H1 (cell line): ENCODE results near the gene KCNH5. TPM values are rescaled to one million over a fixed set of nuclear protein-coding genes. Genes with fewer than 3 reads are reported as not detected.

Source experiments
- CTCF ChIA-PET: fragments of 300-600 bp; sonication (Branson Sonifier 250); formaldehyde crosslinking; loops from one replicate; lab custom pipeline; 2021; ENCODE audit not compliant: partially characterized antibody; lab: Charles Lee
- POLR2A ChIA-PET: fragments of 300-600 bp; sonication (Branson Sonifier 250); formaldehyde crosslinking; loops from one replicate; lab custom pipeline; 2021; ENCODE audit warnings: inconsistent platforms; ENCODE audit not compliant: partially characterized antibody; lab: Charles Lee
- DNase-seq, 2 experiments: peaks; one replicate each; pipeline versions ENCODE4 v3.0.0 to v3.0.0-alpha.2; 2010 to 2022; ENCODE audit warnings: low spot score in 2 of 2, low read depth in 1 of 2, mixed read lengths in 1 of 2
- FAIRE-seq: peaks from 2 replicates; lab custom pipeline; 2011; peaks lifted over from hg19 to GRCh38; lab: Jason Lieb, UNC
- H2AFZ ChIP-seq: 2 replicates; pipeline ENCODE4 v1.8.1; 2012; ENCODE audit warnings: low read length, inconsistent platforms
- H2AK5ac ChIP-seq: 2 replicates; pipeline ENCODE4 v1.6.1; 2013; ENCODE audit warnings: low read depth, low read length
- H2BK120ac ChIP-seq: replicated peaks from 2 replicates; pipeline ENCODE3; 2013; ENCODE audit warnings: low read depth, low read length, inconsistent platforms
- H2BK12ac ChIP-seq: 2 replicates; pipeline ENCODE4 v1.6.1; 2013; ENCODE audit warnings: low read depth, low read length
- H2BK15ac ChIP-seq: 2 replicates; pipeline ENCODE4 v1.6.1; 2013; ENCODE audit warnings: low read length
- H2BK20ac ChIP-seq: 2 replicates; pipeline ENCODE4 v1.6.1; 2013; ENCODE audit warnings: low read length
- H2BK5ac ChIP-seq: 2 replicates; pipeline ENCODE4 v1.6.1; 2013; ENCODE audit warnings: low read depth, low read length
- H3K14ac ChIP-seq: 2 replicates; pipeline ENCODE4 v1.6.1; 2013; ENCODE audit warnings: inconsistent platforms; ENCODE audit not compliant: insufficient read length
- H3K18ac ChIP-seq: 2 replicates; pipeline ENCODE4 v1.6.1; 2013; ENCODE audit warnings: low read length; ENCODE audit errors: extremely low read depth
- H3K23ac ChIP-seq: 2 replicates; pipeline ENCODE4 v1.6.1; 2013; ENCODE audit warnings: inconsistent platforms; ENCODE audit not compliant: insufficient read length
- H3K23me2 ChIP-seq: 2 replicates; pipeline ENCODE4 v1.6.1; 2013; ENCODE audit warnings: low read depth, low read length
- H3K27ac ChIP-seq: 2 replicates; pipeline ENCODE4 v1.6.1; 2011; ENCODE audit warnings: low read depth, low read length, inconsistent platforms
- H3K27me3 ChIP-seq, 4 experiments: replicated peaks in 1 of 4; 1 replicate in 1 of 4; 2 replicates in 3 of 4; pipeline versions ENCODE4 v1.6.1 to v1.8.1; 2011 to 2013; ENCODE audit warnings: low read length in 3 of 4, mild to moderate bottlenecking in 3 of 4, inconsistent platforms in 2 of 4, mixed read lengths in 2 of 4, moderate library complexity in 1 of 4; ENCODE audit not compliant: control insufficient read depth in 3 of 4, insufficient read depth in 3 of 4; ENCODE audit errors: extremely low read depth in 1 of 4
- H3K36me3 ChIP-seq, 4 experiments: 2 replicates each; pipeline versions ENCODE4 v1.6.1 to v1.8.1; 2011 to 2013; ENCODE audit warnings: mild to moderate bottlenecking in 4 of 4, low read length in 3 of 4, moderate library complexity in 2 of 4, control low read depth in 1 of 4, inconsistent platforms in 1 of 4; ENCODE audit not compliant: insufficient read depth in 4 of 4, control insufficient read depth in 2 of 4
- H3K4ac ChIP-seq: replicated peaks from 2 replicates; pipeline ENCODE3; 2013; ENCODE audit warnings: low read length, low read depth, mixed read lengths, inconsistent platforms; ENCODE audit not compliant: insufficient read length
- H3K4me1 ChIP-seq, 4 experiments: replicated peaks in 1 of 4; 1 replicate in 1 of 4; 2 replicates in 3 of 4; pipeline versions ENCODE4 v1.6.1 to v1.8.1; 2011 to 2013; ENCODE audit warnings: low read length in 3 of 4, inconsistent platforms in 2 of 4, mixed read lengths in 1 of 4; ENCODE audit not compliant: insufficient read depth in 4 of 4, control insufficient read depth in 3 of 4
- H3K4me2 ChIP-seq, 2 experiments: 2 replicates each; pipeline versions ENCODE4 v1.6.1 to v1.8.1; 2011 to 2013; ENCODE audit warnings: low read depth in 2 of 2, low read length in 2 of 2, control low read depth in 1 of 2, inconsistent platforms in 1 of 2, mild to moderate bottlenecking in 1 of 2; ENCODE audit not compliant: insufficient read depth in 1 of 2
- H3K4me3 ChIP-seq, 4 experiments: fragments of 200-600, 300-600 bp in 1 of 4; sonication (generic), shearing (Covaris generic), sonication (Bioruptor Twin) in 1 of 4; 2 replicates each; pipeline versions ENCODE4 v1.5.1 to v1.8.1; 2011 to 2016; ENCODE audit warnings: low read length in 4 of 4, low read depth in 3 of 4, control low read depth in 2 of 4, inconsistent platforms in 2 of 4, mild to moderate bottlenecking in 2 of 4, mixed read lengths in 1 of 4, moderate library complexity in 1 of 4; ENCODE audit not compliant: insufficient read depth in 2 of 4; ENCODE audit errors: extremely low read depth in 1 of 4
- H3K56ac ChIP-seq: replicated peaks from 2 replicates; pipeline ENCODE3; 2013; ENCODE audit warnings: low read depth, mild to moderate bottlenecking, mixed read lengths, low read length, inconsistent platforms; ENCODE audit not compliant: insufficient read length
- H3K79me1 ChIP-seq: 2 replicates; pipeline ENCODE4 v1.6.1; 2013; ENCODE audit warnings: low read depth, low read length, control low read depth
- H3K79me2 ChIP-seq, 2 experiments: 2 replicates each; pipeline versions ENCODE4 v1.6.1 to v1.8.1; 2012 to 2013; ENCODE audit warnings: low read length in 2 of 2, mild to moderate bottlenecking in 2 of 2, inconsistent platforms in 1 of 2; ENCODE audit not compliant: insufficient read depth in 2 of 2, control insufficient read depth in 1 of 2
- H3K9ac ChIP-seq, 4 experiments: replicated peaks in 1 of 4; 1 replicate in 1 of 4; 2 replicates in 3 of 4; pipeline versions ENCODE4 v1.6.1 to v1.8.1; 2011 to 2013; ENCODE audit warnings: low read depth in 3 of 4, low read length in 3 of 4, control low read depth in 2 of 4, mild to moderate bottlenecking in 2 of 4, moderate library complexity in 2 of 4, inconsistent platforms in 1 of 4; ENCODE audit errors: extremely low read depth in 1 of 4
- H3K9me3 ChIP-seq, 2 experiments: 2 replicates each; pipeline versions ENCODE4 v1.6.1 to v1.8.1; 2012 to 2013; ENCODE audit warnings: mild to moderate bottlenecking in 2 of 2, moderate library complexity in 2 of 2, control low read depth in 1 of 2, inconsistent platforms in 1 of 2, low read depth in 1 of 2, low read length in 1 of 2, mixed read lengths in 1 of 2; ENCODE audit not compliant: insufficient read depth in 2 of 2
- H4K20me1 ChIP-seq, 2 experiments: replicated peaks in 1 of 2; 2 replicates each; pipeline versions ENCODE3 to v1.8.1; 2011 to 2013; ENCODE audit warnings: inconsistent platforms in 2 of 2, low read length in 2 of 2, mild to moderate bottlenecking in 1 of 2; ENCODE audit not compliant: insufficient read depth in 2 of 2, control insufficient read depth in 1 of 2
- H4K5ac ChIP-seq: 2 replicates; pipeline ENCODE4 v1.6.1; 2013; ENCODE audit warnings: low read length, low read depth, mixed read lengths, inconsistent platforms; ENCODE audit not compliant: insufficient read length
- H4K8ac ChIP-seq: 2 replicates; pipeline ENCODE4 v1.8.0; 2013; ENCODE audit warnings: mild to moderate bottlenecking, moderate library complexity, low read length, inconsistent platforms; ENCODE audit not compliant: insufficient read depth; ENCODE audit errors: extremely low read depth
- H4K91ac ChIP-seq: replicated peaks from 2 replicates; pipeline ENCODE3; 2013; ENCODE audit warnings: low read length, mixed read lengths, inconsistent platforms; ENCODE audit not compliant: insufficient read length
- ATF2 ChIP-seq: IDR thresholded peaks from 2 replicates; pipeline ENCODE4 v1.6.1; 2012; ENCODE audit warnings: low read length, inconsistent platforms
- BRCA1 ChIP-seq: IDR thresholded peaks from 2 replicates; pipeline ENCODE4 v1.6.1; 2012; ENCODE audit warnings: low read depth, low read length, improper control_type of control experiment
- CHD2 ChIP-seq: IDR thresholded peaks from 2 replicates; pipeline ENCODE4 v1.6.1; 2012; ENCODE audit warnings: low read length, improper control_type of control experiment
- EP300 ChIP-seq, 2 experiments: IDR thresholded peaks; 1 replicate in 1 of 2; 2 replicates in 1 of 2; pipeline ENCODE4 v1.6.1; 2011 to 2012; ENCODE audit warnings: low read depth in 2 of 2, low read length in 2 of 2, mild to moderate bottlenecking in 2 of 2, borderline replicate concordance in 1 of 2, inconsistent platforms in 1 of 2, moderate library complexity in 1 of 2
- GTF2F1 ChIP-seq: IDR thresholded peaks from 2 replicates; pipeline ENCODE4 v1.6.1; 2012; ENCODE audit warnings: low read depth, low read length, improper control_type of control experiment, borderline replicate concordance
- NANOG ChIP-seq: IDR thresholded peaks from 2 replicates; pipeline ENCODE4 v1.6.1; 2011; ENCODE audit warnings: low read length, low read depth, mild to moderate bottlenecking, inconsistent platforms; ENCODE audit not compliant: insufficient read depth, poor library complexity, severe bottlenecking
- POU5F1 ChIP-seq: IDR thresholded peaks from 2 replicates; pipeline ENCODE4 v1.6.1; 2011; ENCODE audit warnings: low read depth, mild to moderate bottlenecking, low read length, moderate library complexity
- RBBP5 ChIP-seq: IDR thresholded peaks from 2 replicates; pipeline ENCODE4 v1.7.1; 2012; ENCODE audit warnings: low read depth, mild to moderate bottlenecking, inconsistent platforms, low read length, moderate library complexity, borderline replicate concordance
- WGBS, 2 experiments: shearing (Covaris generic) in 1 of 2; methylation state at CpG; one replicate each; pipeline versions ENCODE4 v1.1.6 to v1.1.7; 2013 to 2015; ENCODE audit warnings: low lambda C conversion rate in 2 of 2, mixed read lengths in 2 of 2, inconsistent platforms in 1 of 2, low coverage in 1 of 2, missing lambda C conversion rate in 1 of 2; ENCODE audit not compliant: insufficient replicate concordance in 2 of 2, insufficient coverage in 1 of 2, insufficient read length in 1 of 2; ENCODE audit errors: extremely low coverage in 1 of 2, missing lambda C conversion rate in 1 of 2; 5-methylcytosine and 5-hydroxymethylcytosine counted together
- polyA plus RNA-seq, 7 experiments: library from polyadenylated mRNA; depleted of rRNA in 3 of 7; stranded (reverse) in 5 of 7; unstranded in 2 of 7; fragments of >200 nt in 5 of 7; fragments of 200-250 nt in 2 of 7; gene quantifications; 1 replicate in 5 of 7; 2 replicates in 1 of 7; 4 replicates in 1 of 7; pipeline versions ENCODE4 v1.2.1 to v1.2.3, GENCODE V29; 2011 to 2013; ENCODE audit warnings: missing spikeins in 2 of 7, mixed read lengths in 2 of 7
- total RNA-seq: library from RNA; stranded (reverse); fragmentation: NEBNext Ultra II Directional; extraction: Animal tissue kit (Norgen Biotek cat#: 25700); gene quantifications from 2 replicates; pipeline ENCODE4 v1.2.1, GENCODE V29; 2021
- TF ChIP-seq, protein P1 (sequence below), 3 experiments: IDR thresholded peaks; 1 replicate in 2 of 3; 2 replicates in 1 of 3; pipeline versions ENCODE4 v1.5.1 to v1.6.1; 2011; ENCODE audit warnings: low read length in 3 of 3, mild to moderate bottlenecking in 3 of 3, inconsistent platforms in 2 of 3, low read depth in 1 of 3, moderate library complexity in 1 of 3; ENCODE audit not compliant: insufficient read depth in 1 of 3; ENCODE audit errors: control extremely low read depth in 1 of 3

KCNH5 gene
- total and polyA plus RNA-seq, 2 of the 8 experiments (the other 6 are each of a cell fraction or from before 2014, with no cell fraction given), result 0.24 to 0.50 TPM

DNA sequence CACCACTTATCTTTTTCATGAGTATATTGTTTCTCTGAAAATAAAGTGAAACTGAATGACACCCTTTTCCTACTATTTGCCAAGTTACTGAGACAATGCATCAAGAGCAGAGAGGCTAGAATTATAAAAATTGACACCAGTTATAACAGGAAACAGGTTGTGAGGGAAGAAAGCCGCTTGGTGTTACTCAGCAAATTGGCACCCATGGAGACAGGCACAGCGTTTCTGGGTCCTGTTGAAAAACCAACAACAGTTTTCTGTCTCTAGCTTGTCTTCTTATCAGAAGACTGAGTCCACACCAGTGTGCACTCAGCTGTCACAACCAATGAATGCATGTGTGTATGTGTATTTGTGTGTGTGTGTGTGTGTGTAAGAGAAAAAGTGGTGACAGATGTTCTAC, 267.7 kb downstream of the KCNH5 start:
- POLR2A ChIA-PET, result no interaction called here
- TF ChIP-seq CHD2 (no peak), BRCA1 (no peak), EP300 (IDR thresholded peaks at IDR 0.05; ENCODE audit: borderline replicate concordance in 1 of 2, low read depth in 2 of 2, low read length in 2 of 2) (no peak), POU5F1 (no peak), ATF2 (no peak), NANOG (no peak), RBBP5 (no peak), GTF2F1 (no peak)
- TF ChIP-seq, protein P1, sequence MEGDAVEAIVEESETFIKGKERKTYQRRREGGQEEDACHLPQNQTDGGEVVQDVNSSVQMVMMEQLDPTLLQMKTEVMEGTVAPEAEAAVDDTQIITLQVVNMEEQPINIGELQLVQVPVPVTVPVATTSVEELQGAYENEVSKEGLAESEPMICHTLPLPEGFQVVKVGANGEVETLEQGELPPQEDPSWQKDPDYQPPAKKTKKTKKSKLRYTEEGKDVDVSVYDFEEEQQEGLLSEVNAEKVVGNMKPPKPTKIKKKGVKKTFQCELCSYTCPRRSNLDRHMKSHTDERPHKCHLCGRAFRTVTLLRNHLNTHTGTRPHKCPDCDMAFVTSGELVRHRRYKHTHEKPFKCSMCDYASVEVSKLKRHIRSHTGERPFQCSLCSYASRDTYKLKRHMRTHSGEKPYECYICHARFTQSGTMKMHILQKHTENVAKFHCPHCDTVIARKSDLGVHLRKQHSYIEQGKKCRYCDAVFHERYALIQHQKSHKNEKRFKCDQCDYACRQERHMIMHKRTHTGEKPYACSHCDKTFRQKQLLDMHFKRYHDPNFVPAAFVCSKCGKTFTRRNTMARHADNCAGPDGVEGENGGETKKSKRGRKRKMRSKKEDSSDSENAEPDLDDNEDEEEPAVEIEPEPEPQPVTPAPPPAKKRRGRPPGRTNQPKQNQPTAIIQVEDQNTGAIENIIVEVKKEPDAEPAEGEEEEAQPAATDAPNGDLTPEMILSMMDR (IDR thresholded peaks at IDR 0.05; ENCODE audit: control extremely low read depth in 1 of 3, insufficient read depth in 1 of 3, low read depth in 1 of 3, low read length in 3 of 3), result no peak

More for the DNA sequence above, 267.7 kb downstream of the KCNH5 start:
- Histone ChIP-seq H4K91ac (no peak overlapping the region), H4K5ac (no peak overlapping the region), H3K18ac (no peak overlapping the region), H3K4me2 (no peak overlapping the region), H3K4me1 (peaks cover 0 to 5% (median 0%) of the 10 kb centered on the region in 4 experiments; a peak in 4 of 7 replicates), H4K8ac (no peak overlapping the region), H3K4me3 (no peak overlapping the region), H2BK5ac (no peak overlapping the region), H2BK20ac (no peak overlapping the region), H3K27ac (no peak overlapping the region), H3K23ac (no peak overlapping the region), H3K56ac (no peak overlapping the region), H3K27me3 (peaks cover 0 to 10% (median under 1%) of the 10 kb centered on the region in 4 experiments; a peak in 3 of 7 replicates), H2AFZ (no peak overlapping the region), H4K20me1 (no peaks in the 10 kb centered on the region), H3K14ac (no peak overlapping the region), H2AK5ac (no peak overlapping the region), H3K9ac (no peak overlapping the region), H3K4ac (no peak overlapping the region), H2BK15ac (no peak overlapping the region), H2BK120ac (no peak overlapping the region), H3K23me2 (no peaks in the 10 kb centered on the region), H3K79me2 (no peaks in the 10 kb centered on the region), H3K9me3 (no peaks in the 10 kb centered on the region), H3K79me1 (no peaks in the 10 kb centered on the region), H2BK12ac (no peak overlapping the region), H3K36me3 (no peaks in the 10 kb centered on the region)
- DNase-seq (no peak), FAIRE-seq (no peak)
- 71% methylated on average over 2 of the region's 2 CpGs; no CpG with 5 or more reads in 1 of the 2 experiments for WGBS, 2 experiments
- CTCF ChIA-PET, result no interaction called here
